ENCODE data around the gene ALOXE3.
"Not testable (repeated sequence)": the region's sequence is repeated elsewhere in the genome, so short reads cannot be mapped to it uniquely, and the experiment has no call there.

Gene ALOXE3

GRCh38 chr17:8068736-8069586, 49.4 kb downstream of the ALOXE3 start:
- no peak for DNase-seq

- no peak for DNase-seq
Measured at GRCh38 chr17:8067806-8068205, 50.5 kb downstream of the ALOXE3 start.

GRCh38 chr17:8066841-8067775, 51.2 kb downstream of the ALOXE3 start:
- no peak for DNase-seq

GRCh38 chr17:8064561-8065019, 53.7 kb downstream of the ALOXE3 start:
- DNase-seq = no peak

- no peak for DNase-seq
Measured at GRCh38 chr17:8063761-8064534, 54.4 kb downstream of the ALOXE3 start.

- no peak for DNase-seq
Measured at GRCh38 chr17:8062807-8063483, 55.4 kb downstream of the ALOXE3 start.

GRCh38 chr17:8062435-8062806, 55.9 kb downstream of the ALOXE3 start:
- no peak for DNase-seq

GRCh38 chr17:8061851-8062250, 56.5 kb downstream of the ALOXE3 start:
- DNase-seq = not testable (repeated sequence)

GRCh38 chr17:8060274-8060673, 58.0 kb downstream of the ALOXE3 start:
- peak; percentile 62 for DNase-seq

- DNase-seq = no peak
Measured at GRCh38 chr17:8059131-8059530, 59.2 kb downstream of the ALOXE3 start.

- peak; percentile 69 for DNase-seq
Measured at GRCh38 chr17:8057691-8058114, 60.6 kb downstream of the ALOXE3 start.

- no peak for DNase-seq
Measured at GRCh38 chr17:8056976-8057625, 61.2 kb downstream of the ALOXE3 start.

GRCh38 chr17:8056232-8056975, 61.9 kb downstream of the ALOXE3 start:
- peak; percentile 57 for DNase-seq

- no peak for DNase-seq
Measured at GRCh38 chr17:8055851-8056231, 62.5 kb downstream of the ALOXE3 start.

GRCh38 chr17:8053600-8053999, 64.7 kb downstream of the ALOXE3 start:
- DNase-seq = no peak

GRCh38 chr17:8052256-8053252, 65.8 kb downstream of the ALOXE3 start:
- DNase-seq = no peak

- DNase-seq = no peak
Measured at GRCh38 chr17:8051831-8052230, 66.5 kb downstream of the ALOXE3 start.

- DNase-seq = no peak
Measured at GRCh38 chr17:8048736-8049135, 69.6 kb downstream of the ALOXE3 start.

- no peak for DNase-seq
Measured at GRCh38 chr17:8048236-8048635, 70.1 kb downstream of the ALOXE3 start.

- DNase-seq = no peak
Measured at GRCh38 chr17:8047769-8048110, 70.6 kb downstream of the ALOXE3 start.

Data from fibroblast of skin of abdomen (primary cell).